Measurements from ENCODE around the gene RIMBP2.

The RIMBP2 gene

GRCh38 chr12:130651188-130651959, 64.7 kb downstream of the RIMBP2 start:
- TF ChIP-seq GATA2 (IDR thresholded peaks at IDR 0.05; ENCODE audit: low read depth, low read length): no peak
- no peak for TF ChIP-seq GATA3 (IDR thresholded peaks at IDR 0.05; ENCODE audit: low read depth, low read length)

GRCh38 chr12:130650131-130650530, 66.0 kb downstream of the RIMBP2 start:
- no peak for TF ChIP-seq GATA3 (IDR thresholded peaks at IDR 0.05; ENCODE audit: low read depth, low read length)
- TF ChIP-seq GATA2 (IDR thresholded peaks at IDR 0.05; ENCODE audit: low read depth, low read length): no peak

DNA sequence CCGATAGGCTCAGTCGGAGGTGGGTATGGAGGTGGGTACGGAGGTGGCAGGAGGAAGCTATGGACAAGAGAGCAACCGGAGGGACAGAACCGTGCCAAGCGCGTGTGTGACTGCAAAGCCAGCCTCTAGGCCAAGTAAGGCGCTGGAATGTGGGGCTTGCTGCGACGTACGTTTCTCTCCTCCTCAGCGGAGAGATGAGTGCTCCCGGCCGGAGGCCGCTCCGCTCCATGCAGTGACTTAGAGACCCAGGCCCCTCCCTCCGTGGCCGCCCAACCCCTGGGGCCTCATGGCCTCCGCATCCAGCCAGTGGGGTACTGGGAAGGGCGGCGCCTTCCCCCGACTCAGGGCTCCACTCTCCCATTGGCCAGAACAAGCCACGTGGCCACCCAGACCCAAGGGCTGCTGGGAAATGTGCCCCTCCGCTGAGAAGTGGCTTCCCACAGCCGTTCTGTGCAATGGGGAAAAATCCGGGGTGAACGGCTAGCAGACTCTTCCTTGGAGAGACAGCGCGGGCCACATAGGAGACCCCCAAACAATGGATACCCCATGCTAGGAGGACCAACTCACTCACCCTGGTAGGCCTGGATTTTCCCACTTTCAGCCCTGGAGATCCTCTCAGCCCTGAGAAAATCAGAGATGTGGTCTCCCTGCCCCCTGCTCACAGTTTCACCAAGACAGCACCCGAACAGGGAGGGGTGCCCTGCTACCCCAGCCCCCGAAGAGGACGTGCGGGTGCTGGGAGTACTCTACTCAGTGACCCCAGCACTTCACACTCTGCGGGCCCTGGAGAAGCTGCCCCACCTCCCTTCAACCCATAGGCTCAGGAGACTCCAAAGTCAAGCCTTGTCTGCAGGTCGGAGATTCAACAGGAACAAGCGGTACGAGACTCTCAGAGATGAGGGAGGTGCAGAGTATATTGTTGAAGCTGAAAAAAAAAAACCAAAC, 66.7 kb downstream of the RIMBP2 start:
- TF ChIP-seq GATA2 (IDR thresholded peaks at IDR 0.05; ENCODE audit: low read depth, low read length) (no peak), GATA3 (IDR thresholded peaks at IDR 0.05; ENCODE audit: low read depth, low read length) (no peak)

DNA sequence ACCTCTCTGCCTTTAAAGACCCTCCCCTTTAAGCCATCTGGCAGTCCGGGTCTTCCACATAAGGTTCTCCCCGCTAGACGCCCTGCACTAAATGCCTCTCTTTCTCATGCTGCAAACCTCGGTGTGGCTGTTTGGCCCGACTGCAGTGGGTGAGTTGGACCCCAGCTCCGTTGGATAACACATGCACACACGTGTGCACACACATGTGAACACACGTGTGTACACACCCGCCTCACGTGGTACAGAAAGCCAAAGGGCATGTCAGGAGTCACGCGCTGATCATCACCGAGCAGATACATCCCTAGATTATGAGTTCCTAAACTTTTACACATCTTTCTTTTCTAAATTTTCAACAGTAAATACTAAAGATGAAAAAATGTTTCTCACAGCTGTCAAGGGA, 68.3 kb downstream of the RIMBP2 start:
- TF ChIP-seq GATA2 (IDR thresholded peaks at IDR 0.05; ENCODE audit: low read depth, low read length) (no peak), GATA3 (IDR thresholded peaks at IDR 0.05; ENCODE audit: low read depth, low read length) (no peak)

DNA sequence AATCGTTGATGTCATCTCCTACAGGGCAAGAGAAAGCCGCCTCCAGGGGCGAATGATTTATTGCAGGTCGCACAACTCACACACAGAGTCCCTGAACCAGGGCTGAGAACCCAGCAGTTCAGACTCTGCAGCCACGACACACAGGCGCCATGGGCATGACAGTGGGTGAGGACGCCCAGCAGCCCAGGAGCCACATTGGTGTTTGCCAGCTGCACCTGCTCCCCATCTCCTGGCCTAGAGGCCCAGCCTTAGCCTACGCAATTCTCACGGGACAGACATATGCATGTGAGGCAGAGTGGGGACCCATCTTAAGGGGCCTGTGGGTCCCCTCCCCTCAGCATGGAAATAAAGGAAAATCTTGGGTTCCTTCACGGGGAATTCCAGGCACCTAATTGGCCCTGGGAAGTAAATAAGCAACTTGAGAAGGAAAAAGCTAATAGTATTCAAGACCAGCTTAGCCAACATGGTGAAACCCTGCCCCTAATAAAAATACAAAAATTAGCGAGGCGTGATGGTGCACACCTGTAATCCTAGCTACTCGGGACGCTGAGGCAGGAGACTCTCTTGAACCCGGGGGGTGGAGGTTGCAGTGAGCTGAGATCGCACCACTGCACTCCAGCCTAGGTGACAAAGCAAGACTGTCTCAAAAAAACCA, 69.3 kb downstream of the RIMBP2 start:
- no peak for TF ChIP-seq GATA2 (IDR thresholded peaks at IDR 0.05; ENCODE audit: low read depth, low read length)
- no peak for TF ChIP-seq GATA3 (IDR thresholded peaks at IDR 0.05; ENCODE audit: low read depth, low read length)

GRCh38 chr12:130645751-130646150, 70.3 kb downstream of the RIMBP2 start:
- TF ChIP-seq GATA2 (IDR thresholded peaks at IDR 0.05; ENCODE audit: low read depth, low read length) (no peak), GATA3 (IDR thresholded peaks at IDR 0.05; ENCODE audit: low read depth, low read length) (no peak)

GRCh38 chr12:130644566-130644965, 71.5 kb downstream of the RIMBP2 start:
- no peak for TF ChIP-seq GATA2 (IDR thresholded peaks at IDR 0.05; ENCODE audit: low read depth, low read length)
- no peak for TF ChIP-seq GATA3 (IDR thresholded peaks at IDR 0.05; ENCODE audit: low read depth, low read length)

- no peak for TF ChIP-seq GATA3 (IDR thresholded peaks at IDR 0.05; ENCODE audit: low read depth, low read length)
- no peak for TF ChIP-seq GATA2 (IDR thresholded peaks at IDR 0.05; ENCODE audit: low read depth, low read length)
Observed at GRCh38 chr12:130644146-130644545, 72.0 kb downstream of the RIMBP2 start.

GRCh38 chr12:130642856-130643255, 73.2 kb downstream of the RIMBP2 start:
- TF ChIP-seq GATA2 (IDR thresholded peaks at IDR 0.05; ENCODE audit: low read depth, low read length) (no peak), GATA3 (IDR thresholded peaks at IDR 0.05; ENCODE audit: low read depth, low read length) (no peak)

- TF ChIP-seq GATA3 (IDR thresholded peaks at IDR 0.05; ENCODE audit: low read depth, low read length) (no peak), GATA2 (IDR thresholded peaks at IDR 0.05; ENCODE audit: low read depth, low read length) (no peak)
Observed at GRCh38 chr12:130641533-130642184, 74.4 kb downstream of the RIMBP2 start.

DNA sequence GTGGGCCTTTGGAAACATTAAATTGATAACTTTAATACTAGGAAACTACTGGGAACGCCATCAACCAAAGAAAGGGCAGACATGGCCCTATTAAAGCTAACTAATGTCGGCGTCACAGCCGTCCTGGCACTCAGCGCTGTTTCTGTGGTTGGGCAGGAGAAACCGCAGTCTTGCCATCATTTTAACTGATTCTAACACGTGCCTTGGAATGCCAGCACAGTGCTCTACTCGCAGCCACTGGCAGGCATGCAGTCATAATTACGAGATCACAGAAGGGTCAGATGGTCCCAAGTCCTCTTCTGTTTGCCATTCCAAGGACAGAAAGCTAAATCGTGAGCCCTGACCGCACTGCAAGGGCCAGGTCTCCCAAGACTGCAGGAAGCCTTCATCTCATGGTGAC, 75.2 kb downstream of the RIMBP2 start:
- TF ChIP-seq GATA2 (IDR thresholded peaks at IDR 0.05; ENCODE audit: low read depth, low read length) (no peak), GATA3 (IDR thresholded peaks at IDR 0.05; ENCODE audit: low read depth, low read length) (no peak)

DNA sequence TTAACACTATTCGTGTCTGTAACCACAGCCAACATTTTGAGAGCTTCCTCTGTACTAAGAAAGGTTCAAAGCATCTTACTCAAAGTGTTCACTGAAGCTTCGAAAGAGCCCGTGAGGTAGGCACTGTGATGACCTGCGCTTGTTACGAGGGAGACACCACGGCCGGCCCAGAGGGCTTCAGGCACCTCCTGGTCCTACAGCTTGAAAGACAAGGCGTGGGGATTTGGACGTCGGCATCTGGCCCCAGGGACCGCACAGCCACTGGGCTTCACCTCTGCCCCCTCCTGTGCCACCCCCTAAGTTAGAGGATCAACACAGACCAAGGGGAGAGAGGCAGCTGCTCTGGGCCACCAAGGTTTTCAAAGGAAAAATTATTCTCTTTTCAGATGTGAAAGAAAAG, 75.6 kb downstream of the RIMBP2 start:
- TF ChIP-seq GATA2 (IDR thresholded peaks at IDR 0.05; ENCODE audit: low read depth, low read length) (no peak), GATA3 (IDR thresholded peaks at IDR 0.05; ENCODE audit: low read depth, low read length) (no peak)

DNA sequence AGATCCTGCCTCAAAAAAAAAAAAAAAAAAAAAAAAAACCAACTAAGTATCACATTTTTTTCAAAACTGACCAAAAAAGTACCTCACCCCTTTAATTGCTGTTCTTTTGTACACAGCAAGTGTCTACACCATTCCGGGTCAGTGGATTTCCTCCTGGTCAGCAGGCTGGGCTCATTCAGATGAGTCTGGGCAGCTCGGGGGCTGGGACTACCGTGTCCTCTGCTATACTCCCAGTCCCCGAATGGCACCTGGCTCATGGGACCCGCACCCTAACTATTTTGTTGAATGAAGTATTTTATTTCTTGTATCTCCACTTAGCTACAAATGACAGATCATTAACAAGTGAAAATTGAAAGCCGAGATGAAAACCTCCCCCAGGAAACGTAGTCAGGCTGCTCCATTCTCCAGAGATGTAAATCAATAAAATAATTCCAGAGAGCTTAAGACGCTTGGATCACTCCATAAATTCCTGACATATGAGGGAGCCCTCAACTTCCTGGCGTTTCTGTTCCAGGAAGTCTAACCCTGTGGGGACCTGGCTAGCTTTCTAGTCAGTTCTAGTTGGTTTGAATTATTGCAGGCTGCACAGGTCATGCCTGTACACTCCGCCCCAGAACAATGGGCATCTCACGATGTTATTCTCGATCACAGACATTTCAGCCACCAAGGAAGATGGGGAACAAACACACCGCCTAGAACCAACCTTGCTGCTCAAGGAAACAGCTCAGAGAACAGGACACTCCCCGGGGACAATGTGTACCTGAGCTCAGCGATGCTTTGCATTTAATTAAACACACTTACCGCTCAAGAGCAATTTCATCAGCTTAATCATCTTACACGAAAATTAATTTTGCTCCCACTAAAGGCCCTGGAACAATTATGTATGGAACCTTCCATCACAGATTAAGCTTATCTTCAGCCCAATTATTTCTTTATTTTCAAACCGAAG, 76.3 kb downstream of the RIMBP2 start:
- TF ChIP-seq GATA3 (IDR thresholded peaks at IDR 0.05; ENCODE audit: low read depth, low read length) (no peak), GATA2 (IDR thresholded peaks at IDR 0.05; ENCODE audit: low read depth, low read length) (no peak)

Data from SH-SY5Y (cell line).